ENCODE data around the gene CLMN. TPM values are rescaled to one million over a fixed set of nuclear protein-coding genes. Genes with fewer than 3 reads are reported as not detected.
"Not testable (repeated sequence)": the region's sequence is repeated elsewhere in the genome, so short reads cannot be mapped to it uniquely, and the experiment has no call there.

The CLMN gene
- total RNA-seq, 2 experiments from 2014 or later = 0.29 to 0.40 TPM

DNA sequence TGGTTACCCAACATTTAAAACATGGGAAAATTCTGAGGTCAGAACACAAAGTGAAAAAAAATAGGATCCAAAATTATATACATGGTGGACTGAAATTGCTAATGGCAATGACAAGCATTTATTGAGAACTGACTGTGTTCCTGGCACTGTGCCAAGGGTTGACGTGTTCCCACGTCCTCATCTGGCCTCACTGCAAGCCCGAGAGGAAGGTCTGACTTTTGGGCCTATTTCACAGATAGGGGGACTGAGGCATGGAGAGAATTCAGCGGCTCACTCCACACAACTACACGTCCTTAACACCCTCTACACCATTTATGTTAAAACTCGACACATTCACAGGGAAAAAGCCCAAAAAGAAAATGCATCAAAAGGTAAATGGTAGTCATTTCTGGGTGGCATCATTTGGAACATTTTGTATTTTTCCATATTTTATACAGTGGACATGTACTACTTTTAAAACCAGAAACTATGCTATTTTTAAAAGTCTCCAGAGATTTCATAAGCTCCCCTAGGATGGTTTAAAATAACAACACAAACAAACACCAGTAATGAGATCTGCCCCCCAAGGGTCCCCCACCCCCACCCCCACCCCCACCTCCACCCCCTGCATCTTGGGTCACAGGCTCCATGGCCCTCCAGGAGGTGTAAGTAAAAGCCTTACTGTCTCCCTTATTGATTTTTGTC is 27.7 kb downstream of the CLMN start:
- CTCF ChIA-PET = no interaction called here
- POLR2A ChIA-PET = no interaction called here

DNA sequence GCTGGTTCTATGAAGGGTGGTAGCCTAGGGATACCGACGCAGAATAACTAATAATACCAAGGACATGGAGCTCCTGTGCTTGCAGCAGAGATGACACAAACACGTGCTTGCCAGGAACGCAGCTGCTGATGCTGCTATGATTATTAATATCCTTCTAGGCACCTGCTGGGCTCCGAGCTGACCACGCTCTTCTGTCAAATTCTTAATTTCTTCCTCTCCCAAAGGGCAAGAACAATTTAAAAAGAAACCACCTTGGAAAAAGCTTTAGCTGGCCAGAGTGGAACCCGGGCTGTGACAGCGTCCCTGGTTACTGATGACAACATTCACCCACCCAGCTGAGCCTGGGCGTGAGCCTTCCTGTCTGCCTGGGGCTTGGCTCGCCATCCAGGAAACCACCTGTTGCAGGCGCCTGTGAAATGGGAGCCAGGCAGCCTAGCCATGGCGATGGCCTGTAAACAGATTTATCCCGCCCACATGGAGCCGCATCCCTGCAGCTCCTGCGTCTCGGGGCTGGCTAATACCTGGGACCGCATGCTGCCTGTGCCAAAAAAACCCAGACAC is 28.8 kb downstream of the CLMN start:
- ChIA-PET CTCF (interaction anchor here (1.0 kb wide), 1 partner anchor 9 kb away, joined by 4 read pairs; no protein-coding TSS in a partner anchor), POLR2A (no interaction called here)

DNA sequence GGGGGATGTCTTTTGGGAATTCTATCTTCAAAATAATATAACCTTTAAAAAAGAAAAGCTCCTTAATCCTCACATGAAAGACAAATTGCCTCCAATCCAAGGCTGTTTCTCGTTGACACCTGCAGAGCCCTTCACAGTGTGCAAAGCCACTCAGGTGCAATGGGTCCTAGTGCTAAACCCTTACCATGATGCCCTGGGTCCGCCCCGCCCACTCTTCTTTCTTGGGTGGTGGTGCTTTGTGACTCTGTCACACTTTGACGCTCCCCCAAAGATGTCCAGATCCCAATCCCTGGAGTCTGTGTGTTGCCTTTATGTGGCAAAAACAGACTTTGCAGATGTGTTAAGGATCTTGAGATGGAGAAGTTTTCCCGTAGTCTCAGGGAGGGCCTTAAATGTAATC is 29.7 kb downstream of the CLMN start:
- CTCF ChIA-PET = no interaction called here
- POLR2A ChIA-PET = no interaction called here

DNA sequence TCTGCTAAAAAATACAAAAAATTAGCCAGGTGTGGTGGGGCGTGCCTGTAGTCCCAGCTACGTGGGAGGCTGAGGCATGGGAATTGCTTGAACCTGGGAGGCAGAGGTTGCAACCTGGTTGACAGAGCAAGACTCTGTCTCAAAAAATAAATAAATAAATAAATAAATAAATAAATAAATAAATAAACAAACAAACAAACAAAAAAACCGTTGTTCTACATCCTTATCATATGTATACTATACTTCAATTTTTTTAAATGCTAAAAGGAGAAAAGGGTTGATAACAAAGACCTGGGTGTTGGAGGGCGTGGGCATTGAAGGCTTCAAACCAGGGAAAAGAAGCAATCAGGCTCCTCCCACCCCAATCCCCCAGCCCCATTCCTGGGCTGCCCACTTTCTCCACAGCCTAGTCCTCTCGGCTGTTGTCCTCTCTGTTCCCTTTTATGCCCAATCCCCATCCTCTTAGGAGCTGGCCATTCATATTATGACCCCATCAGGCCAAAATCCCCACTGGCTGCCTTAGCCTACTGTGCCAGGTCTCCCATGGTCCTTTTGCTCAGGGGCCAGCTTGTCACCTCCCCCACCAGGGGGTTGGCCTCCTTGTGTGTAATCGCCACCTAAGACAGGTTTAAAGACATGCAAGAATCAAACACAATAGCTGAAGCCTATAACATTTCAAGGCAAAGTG is 30.2 kb downstream of the CLMN start:
- ChIA-PET CTCF (no interaction called here), POLR2A (no interaction called here)

DNA sequence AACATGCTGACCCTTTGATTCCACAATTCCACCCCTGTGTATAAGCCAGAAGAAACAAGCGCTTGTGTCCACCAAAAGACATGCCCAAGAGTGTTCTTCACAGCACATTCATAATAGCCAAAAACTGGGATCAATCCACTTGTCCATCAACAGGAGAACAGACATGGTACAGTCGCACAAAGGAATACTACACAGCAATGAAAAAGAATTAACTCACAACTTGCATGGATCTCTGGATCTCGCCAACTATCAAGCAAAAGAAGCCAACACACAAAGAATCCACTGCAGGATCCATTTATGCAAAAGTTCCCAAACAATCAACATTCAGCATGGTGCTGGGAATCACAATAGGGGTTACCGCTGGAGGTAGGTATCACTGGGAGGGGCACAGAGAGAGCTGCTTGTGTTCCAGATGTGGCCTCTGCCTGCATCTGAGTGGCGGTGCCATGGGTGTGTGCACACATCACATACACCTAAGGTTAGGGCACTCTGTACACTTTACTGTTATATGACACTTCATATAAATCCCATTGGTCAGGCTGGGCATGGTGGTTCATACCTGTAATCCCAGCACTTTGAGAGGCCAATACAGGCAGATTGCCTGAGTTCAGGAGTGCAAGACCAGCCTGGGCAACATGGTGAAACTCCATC is 30.9 kb downstream of the CLMN start:
- POLR2A ChIA-PET = no interaction called here
- CTCF ChIA-PET = no interaction called here

DNA sequence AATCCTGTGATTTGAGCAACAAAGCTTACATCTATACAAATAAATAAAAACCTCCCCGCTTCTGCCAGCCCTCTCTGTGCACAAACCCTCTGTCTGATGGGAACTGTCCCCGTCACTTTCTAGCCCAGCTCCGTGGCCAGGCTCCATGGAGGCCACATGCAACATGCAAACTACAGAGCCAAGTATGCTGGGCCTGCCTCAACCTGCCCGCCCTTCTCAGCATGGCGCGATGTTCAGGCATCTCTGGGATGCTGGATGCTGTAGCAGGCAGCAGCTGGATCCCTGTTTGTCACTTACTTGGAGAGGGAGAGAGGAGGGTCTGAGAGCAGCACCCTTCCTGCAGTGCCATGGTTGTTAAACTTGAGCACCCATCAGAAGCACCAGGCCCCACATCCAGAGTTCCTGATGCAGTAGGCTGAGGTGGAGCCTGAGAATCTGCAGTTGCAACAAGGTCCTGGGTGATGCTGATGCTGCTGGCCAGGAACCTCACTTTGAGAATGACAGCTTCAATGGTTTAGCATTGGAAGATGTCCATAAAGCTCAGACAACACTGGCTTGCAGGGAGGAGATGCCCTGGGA is 32.4 kb downstream of the CLMN start:
- POLR2A ChIA-PET = no interaction called here
- CTCF ChIA-PET = interaction anchor here (0.6 kb wide), 1 partner anchor 494 kb away, joined by 5 read pairs; no protein-coding TSS in a partner anchor

DNA sequence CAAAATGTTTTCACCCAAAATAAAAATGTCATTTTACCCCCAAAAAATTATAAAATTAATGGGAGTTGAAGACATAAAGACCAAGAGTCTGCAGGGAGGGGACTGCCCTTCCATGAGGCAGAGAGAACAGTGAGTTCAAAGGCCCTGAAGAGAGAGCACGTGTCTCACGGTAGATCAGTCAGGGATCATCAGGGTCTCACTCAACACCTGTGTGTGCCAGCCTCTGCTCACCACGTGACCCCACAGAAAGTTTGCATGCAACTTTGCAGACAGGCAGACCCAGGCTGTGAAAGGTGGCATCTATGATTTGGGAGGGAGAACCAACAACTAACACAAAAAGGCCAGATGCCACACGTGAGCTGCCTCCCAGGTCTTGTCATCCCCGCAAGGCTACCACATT is 33.1 kb downstream of the CLMN start:
- ChIA-PET POLR2A (no interaction called here), CTCF (no interaction called here)

DNA sequence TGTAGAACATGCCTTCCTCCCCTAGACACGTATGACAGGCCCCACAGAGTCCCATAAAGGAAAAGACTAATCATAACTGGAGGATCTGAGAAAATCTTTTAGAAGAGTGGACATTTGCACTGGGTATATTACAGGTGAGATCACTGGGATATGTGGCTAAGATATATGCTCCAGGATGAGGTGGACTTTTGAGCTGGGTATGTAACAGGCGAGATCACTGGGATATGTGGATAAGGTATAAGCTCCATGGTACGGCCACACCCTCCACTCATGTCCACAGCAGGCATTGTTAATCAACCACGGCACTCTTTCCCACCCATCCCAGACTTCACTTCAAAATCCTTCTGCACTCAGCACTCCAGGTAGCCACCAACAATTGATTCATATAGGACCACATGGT is 34.1 kb downstream of the CLMN start:
- CTCF ChIA-PET = no interaction called here

DNA sequence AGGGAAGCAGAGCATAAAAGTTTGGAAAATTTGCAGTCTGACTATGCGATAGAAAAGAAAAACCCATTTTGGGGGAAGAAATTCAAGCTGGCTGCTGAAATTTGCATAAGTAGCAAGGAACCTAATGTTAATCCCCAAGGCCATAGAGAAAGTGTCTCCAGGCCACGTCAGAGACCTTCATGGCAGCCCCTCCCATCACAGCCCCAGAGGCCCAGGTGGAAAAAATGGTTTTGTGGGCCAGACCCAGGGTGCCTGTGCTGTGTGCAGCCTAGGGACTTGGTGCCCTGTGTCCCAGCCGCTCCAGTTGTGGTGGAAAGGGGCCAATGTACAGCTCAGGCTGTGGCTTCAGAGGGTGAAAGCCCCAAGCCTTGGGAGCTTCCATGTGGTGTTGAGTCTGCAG is 35.9 kb downstream of the CLMN start:
- POLR2A ChIA-PET, CTCF ChIA-PET: not testable (repeated sequence)

More for the DNA sequence above, 34.1 kb downstream of the CLMN start:
- POLR2A ChIA-PET = no interaction called here

DNA sequence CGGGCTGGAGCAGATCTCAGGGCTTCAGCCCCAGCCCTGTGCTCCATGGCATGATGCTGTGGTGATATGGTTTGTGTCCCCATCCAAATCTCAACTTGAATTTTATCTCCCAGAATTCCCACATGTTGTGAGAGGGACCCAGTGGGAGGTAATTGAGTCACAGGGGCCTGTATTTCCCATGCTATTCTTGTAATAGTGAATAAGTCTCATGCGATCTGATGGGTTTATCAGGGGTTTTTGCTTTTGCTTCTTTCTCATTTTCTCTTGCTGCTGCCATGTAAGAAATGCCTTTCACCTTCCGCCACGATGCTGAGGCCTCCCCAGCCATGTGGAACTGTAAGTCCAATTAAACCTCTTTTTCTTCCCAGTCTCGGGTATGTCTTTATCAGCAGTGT is 36.7 kb downstream of the CLMN start:
- POLR2A ChIA-PET, CTCF ChIA-PET: not testable (repeated sequence)

DNA sequence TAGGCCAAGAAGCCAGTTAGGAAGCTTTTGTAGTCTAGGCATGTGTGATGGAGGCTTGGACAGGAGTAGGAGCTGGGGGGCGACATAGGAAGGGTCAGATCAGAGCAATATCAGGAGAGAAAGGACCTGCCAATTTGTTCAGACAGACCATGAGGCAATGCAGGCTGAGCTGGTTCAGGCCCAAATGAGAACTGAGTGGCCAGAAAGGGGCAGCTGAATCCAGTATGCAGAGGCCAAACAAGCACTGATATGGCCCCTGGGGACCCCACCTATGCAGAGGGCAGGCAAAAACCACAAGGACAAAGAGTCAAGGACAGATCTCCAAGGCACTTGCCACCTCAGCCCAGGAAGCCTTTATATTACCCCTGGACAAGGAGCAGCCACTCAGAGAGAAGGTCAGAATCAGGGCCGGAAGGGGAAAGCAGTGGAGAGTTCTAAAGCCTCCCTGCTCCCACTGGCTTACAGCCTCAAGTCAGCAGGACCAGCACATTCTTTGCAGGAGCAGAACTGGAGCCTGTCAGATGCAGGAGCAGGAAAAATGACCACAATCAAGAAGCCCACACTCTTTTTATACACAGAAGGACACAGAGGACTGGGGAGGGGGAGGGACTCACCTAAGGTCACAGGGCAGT is 37.2 kb downstream of the CLMN start:
- ChIA-PET CTCF (interaction anchor here (1.9 kb wide), 1 partner anchor 8 kb away, joined by 4 read pairs; no protein-coding TSS in a partner anchor), POLR2A (no interaction called here)

DNA sequence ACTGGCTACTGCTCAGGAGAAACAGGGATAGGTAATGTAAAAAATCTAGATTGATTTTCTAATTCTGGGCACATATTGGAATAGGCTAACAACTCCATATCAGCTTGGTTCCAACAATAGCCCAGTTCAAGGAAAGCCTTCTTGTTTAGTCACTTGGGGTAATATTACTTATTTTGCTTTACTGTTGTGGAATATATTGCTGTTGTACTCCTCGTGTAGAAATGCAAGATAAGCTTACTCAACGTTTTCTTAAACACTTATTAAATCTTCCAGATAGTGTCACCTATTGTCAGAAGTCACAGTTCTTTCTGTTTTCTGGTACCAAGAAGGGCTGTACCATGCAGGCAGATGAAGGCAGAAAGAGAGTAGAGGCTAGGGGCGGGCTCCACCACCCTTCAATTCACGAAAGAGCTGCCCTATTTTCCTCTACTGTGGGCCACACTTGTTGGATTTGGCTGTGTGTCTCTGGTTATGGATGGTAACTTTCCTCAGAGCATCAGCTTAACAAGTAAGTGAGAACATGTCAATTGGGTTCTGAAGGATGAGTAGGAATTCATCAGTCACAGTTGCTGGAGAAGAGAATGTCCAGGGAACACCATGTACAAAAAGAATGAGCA is 38.0 kb downstream of the CLMN start:
- ChIA-PET POLR2A (no interaction called here), CTCF (interaction anchor here (1.9 kb wide), 1 partner anchor 9 kb away, joined by 4 read pairs; no protein-coding TSS in a partner anchor)

DNA sequence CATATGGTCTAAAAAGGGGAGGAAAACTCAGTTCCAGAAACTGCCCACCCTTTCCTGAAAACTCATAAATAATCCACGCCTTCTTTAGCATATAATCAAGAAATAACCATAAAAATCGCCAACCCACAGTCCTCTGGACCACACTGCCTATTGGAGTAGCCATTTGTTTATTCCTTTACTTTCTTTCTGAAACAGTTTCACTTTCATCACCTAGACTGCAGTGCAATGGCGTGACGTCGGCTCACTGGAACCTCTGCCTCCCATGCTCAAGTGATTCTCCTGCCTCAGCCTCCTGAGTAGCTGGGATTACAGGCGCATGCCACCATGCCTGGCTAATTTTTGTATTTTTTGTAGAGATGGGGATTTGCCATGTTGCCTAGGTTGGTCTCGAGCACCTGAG is 44.2 kb downstream of the CLMN start:
- ChIA-PET POLR2A (no interaction called here), CTCF (no interaction called here)

DNA sequence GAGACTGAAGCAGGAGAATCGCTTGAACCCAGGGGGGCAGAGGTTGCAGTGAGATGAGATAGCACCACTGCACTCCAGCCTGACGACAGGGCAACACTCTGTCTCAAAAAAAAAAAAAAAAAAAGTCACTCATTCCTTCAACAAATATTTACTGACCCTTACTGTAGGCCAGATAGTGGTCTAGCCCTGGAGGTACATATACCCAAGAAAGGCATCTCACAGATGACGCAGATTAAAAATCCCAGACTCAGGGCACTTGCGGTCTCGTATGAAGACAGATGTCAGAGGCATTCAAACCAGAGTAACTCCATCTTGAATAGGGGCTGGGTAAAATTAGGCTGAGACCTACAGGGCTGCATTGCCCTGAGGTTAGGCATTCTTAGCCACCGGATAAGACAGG is 44.8 kb downstream of the CLMN start:
- ChIA-PET CTCF (no interaction called here), POLR2A (no interaction called here)

DNA sequence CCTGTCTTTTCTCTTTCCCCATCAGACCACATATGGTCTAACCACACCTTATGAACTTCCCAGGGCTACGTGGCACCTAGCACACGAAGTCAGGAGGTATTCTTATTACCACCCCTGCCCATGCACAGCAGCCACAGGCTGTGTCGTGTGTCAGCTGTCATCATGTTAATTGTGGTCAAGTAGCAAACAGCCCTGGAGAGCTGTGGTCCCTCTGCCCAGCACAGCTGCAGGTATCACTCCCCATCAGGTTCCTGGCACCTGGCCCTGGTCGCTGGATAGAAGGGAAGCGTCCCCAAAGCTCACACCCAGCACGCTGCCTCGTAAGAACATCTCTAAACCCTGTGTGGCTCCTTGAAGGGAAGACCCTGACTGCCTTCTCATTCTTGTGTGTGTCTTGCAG is 45.4 kb downstream of the CLMN start:
- ChIA-PET POLR2A (no interaction called here), CTCF (no interaction called here)

DNA sequence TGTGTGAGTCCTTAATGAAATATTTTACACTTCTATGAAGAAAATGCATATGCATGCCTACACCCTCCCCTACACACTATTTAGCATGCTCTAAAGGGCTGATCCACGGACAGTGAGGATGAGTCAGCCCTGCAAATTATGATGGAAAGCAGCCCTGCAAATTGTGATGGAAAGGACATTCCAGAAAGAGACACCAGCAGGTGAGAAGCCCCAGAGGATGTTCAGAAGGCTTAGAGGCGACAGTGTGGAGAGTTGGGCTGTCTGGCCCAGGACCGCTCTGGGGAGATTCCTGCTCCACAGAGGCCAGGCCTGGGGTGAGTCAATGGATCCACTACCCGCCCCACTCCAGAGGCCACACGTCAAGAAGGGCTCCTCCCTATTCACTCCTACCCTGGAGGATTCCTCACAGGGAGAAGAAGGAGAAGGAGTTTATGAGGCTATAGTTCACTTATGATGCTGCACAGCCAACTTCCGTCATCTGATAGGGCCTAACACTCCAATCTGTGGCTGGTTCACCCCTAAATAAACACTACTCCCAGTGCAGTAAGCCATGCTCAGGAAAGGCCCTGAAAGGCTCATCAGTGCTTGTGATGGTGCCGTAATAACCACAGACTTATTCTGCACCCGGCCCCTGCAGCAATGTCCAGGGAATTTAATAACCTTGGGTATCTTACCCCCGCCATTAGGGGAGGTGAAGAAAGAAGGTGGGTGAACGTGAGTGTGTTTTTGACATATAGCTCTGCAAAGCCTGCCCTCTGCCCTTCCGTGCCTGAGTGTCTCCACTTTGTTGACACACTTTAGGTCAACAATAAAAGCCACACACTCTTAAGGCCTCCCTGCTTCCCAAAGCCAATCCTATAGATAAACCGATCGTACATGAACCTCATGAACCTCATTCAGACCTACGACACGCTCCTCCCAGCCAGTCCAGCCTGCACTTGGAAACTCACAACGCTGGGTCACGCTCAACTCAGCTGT is 46.4 kb downstream of the CLMN start:
- ChIA-PET POLR2A (no interaction called here), CTCF (no interaction called here)

DNA sequence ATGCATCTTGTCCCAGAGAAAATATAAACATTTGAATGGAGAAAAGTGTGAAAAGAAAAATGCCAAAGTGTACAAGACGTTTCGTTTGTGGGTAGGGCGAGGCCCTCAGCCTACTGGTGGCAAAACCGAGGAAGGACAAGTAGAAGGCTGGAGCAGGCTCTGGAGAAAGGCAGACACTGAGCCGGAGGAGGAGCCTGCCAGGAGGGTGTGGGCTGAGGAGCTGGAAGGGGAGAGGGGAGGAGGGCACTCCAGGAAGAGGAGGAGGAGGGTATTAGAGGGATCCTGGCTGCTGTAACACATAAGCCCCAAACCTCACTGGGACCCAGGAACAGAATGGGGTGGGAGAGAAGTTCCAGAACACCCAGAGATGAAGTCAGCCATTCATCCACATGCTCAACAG is 47.7 kb downstream of the CLMN start:
- ChIA-PET POLR2A (no interaction called here), CTCF (no interaction called here)

DNA sequence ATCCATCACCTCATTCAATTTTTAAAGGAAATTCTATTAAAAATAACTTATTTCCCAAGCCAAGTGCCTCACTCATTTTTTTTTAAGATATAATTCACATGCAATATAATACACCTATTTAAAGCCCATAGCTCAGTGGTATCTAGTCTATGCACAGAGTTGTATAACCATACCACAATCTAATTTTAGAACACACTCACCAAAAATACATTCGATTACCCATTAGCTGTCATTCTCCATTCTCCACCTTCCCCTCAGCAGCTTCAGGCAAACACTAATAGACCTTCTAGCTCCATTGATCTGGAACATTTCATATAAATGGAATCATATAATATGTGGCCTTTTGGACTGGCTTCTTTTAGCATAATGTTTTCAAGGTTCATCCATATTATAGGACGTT is 49.5 kb downstream of the CLMN start:
- CTCF ChIA-PET = interaction anchor here (0.6 kb wide), 1 partner anchor 289 kb away, joined by 4 read pairs; no protein-coding TSS in a partner anchor
- POLR2A ChIA-PET = no interaction called here

DNA sequence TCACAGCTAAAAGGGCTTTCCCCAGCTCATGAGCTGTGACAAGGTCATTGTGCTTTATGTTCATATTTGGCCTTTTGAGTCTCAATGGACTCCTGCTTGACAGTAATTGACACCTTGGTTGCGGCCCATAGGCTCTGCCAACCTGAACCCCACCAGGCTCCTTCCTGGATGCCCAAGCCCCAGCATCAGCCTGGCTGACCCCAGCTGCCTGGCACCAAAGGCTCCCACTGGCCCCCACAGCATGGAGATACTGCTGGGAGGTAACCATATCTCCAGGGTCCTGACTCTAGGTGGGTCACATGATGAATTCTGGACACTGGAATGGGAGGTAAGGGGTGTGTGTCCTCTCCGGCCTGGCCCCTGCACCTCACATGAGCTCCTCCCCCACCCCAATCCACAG is 50.2 kb downstream of the CLMN start:
- CTCF ChIA-PET = interaction anchor here (0.6 kb wide), 1 partner anchor 288 kb away, joined by 4 read pairs; no protein-coding TSS in a partner anchor
- POLR2A ChIA-PET = no interaction called here

All from activated CD8-positive, alpha-beta memory T cell treated with anti-CD3 and anti-CD28 coated beads for 36 hours (primary cell).